ENCODE results near the gene CYSTM1. TPM values are rescaled to one million over a fixed set of nuclear protein-coding genes. Genes with fewer than 3 reads are reported as not detected.

The CYSTM1 gene
- total and polyA plus RNA-seq, 2 of the 8 experiments (the other 6 are each of a cell fraction or from before 2014, with no cell fraction given), result 25.0 to 47.8 TPM

- no peak overlapping the region for H3K9ac ChIP-seq (replicated peaks in 1 of 4; ENCODE audit: extremely low read depth in 1 of 4, low read depth in 3 of 4, low read length in 3 of 4)
- H4K20me1 ChIP-seq (replicated peaks in 1 of 2; ENCODE audit: control insufficient read depth in 1 of 2, insufficient read depth in 2 of 2, low read length in 2 of 2), result no peaks in the 10 kb centered on the region
- H2AK5ac ChIP-seq (ENCODE audit: low read depth, low read length), result no peak overlapping the region
- ChIA-PET POLR2A (ENCODE audit: partially characterized antibody) (interaction anchor here (1.3 to 1.7 kb wide), 2 partner anchors 9 to 35 kb away, joined by 5 to 8 read pairs; partner anchors contain the start of gene PFDN1), CTCF (ENCODE audit: partially characterized antibody) (interaction anchor here (0.9 to 1.6 kb wide), 4 partner anchors 11 to 84 kb away, joined by 3 to 4 read pairs (median 3); partner anchors contain the start of gene HBEGF)
- no peak overlapping the region for H3K23ac ChIP-seq (ENCODE audit: insufficient read length)
- no peak overlapping the region for H2BK5ac ChIP-seq (ENCODE audit: low read depth, low read length)
- H4K5ac ChIP-seq (ENCODE audit: insufficient read length, low read depth, low read length), result no peak overlapping the region
- H3K23me2 ChIP-seq (ENCODE audit: low read depth, low read length), result no peaks in the 10 kb centered on the region
- H3K18ac ChIP-seq (ENCODE audit: extremely low read depth, low read length), result no peak overlapping the region
- H3K27me3 ChIP-seq (replicated peaks in 1 of 4; ENCODE audit: control insufficient read depth in 3 of 4, extremely low read depth in 1 of 4, insufficient read depth in 3 of 4, low read length in 3 of 4), result no peaks in the 10 kb centered on the region
- H3K4me2 ChIP-seq (ENCODE audit: insufficient read depth in 1 of 2, low read depth in 2 of 2, low read length in 2 of 2), result no peak overlapping the region
- H4K91ac ChIP-seq (replicated peaks; ENCODE audit: insufficient read length, low read length), result no peak overlapping the region
- H3K27ac ChIP-seq (ENCODE audit: low read depth, low read length), result no peak overlapping the region
- no peak overlapping the region for H2BK120ac ChIP-seq (replicated peaks; ENCODE audit: low read depth, low read length)
- no peaks in the 10 kb centered on the region for H3K79me1 ChIP-seq (ENCODE audit: low read depth, low read length)
- no peak overlapping the region for H3K4me3 ChIP-seq (ENCODE audit: extremely low read depth in 1 of 4, insufficient read depth in 2 of 4, low read depth in 3 of 4, low read length in 4 of 4)
- DNase-seq (ENCODE audit: low read depth in 1 of 2, low spot score in 2 of 2) (no peak), FAIRE-seq (no peak)
- no peak overlapping the region for H2AFZ ChIP-seq (ENCODE audit: low read length)
- no peak overlapping the region for H2BK15ac ChIP-seq (ENCODE audit: low read length)
- no peak overlapping the region for H4K8ac ChIP-seq (ENCODE audit: extremely low read depth, insufficient read depth, low read length)
- no peak overlapping the region for H3K14ac ChIP-seq (ENCODE audit: insufficient read length)
- no peak overlapping the region for H3K4ac ChIP-seq (replicated peaks; ENCODE audit: insufficient read length, low read depth, low read length)
- H3K4me1 ChIP-seq (replicated peaks in 1 of 4; ENCODE audit: control insufficient read depth in 3 of 4, insufficient read depth in 4 of 4, low read length in 3 of 4), result peaks cover 0 to 2% (median 0%) of the 10 kb centered on the region in 4 experiments; a peak in 2 of 7 replicates
- no peak overlapping the region for H2BK20ac ChIP-seq (ENCODE audit: low read length)
- WGBS, 2 experiments (ENCODE audit: extremely low coverage in 1 of 2, insufficient coverage in 1 of 2, insufficient read length in 1 of 2, insufficient replicate concordance in 2 of 2, low coverage in 1 of 2, low lambda C conversion rate in 2 of 2, missing lambda C conversion rate in 1 of 2), result 89% methylated on average over 9 of the region's 9 CpGs; no CpG with 5 or more reads in 1 of the 2 experiments
- no peak overlapping the region for H3K56ac ChIP-seq (replicated peaks; ENCODE audit: insufficient read length, low read depth, low read length)
- H3K9me3 ChIP-seq (ENCODE audit: insufficient read depth in 2 of 2, low read depth in 1 of 2, low read length in 1 of 2), result no peaks in the 10 kb centered on the region
- H2BK12ac ChIP-seq (ENCODE audit: low read depth, low read length), result no peak overlapping the region
- H3K79me2 ChIP-seq (ENCODE audit: control insufficient read depth in 1 of 2, insufficient read depth in 2 of 2, low read length in 2 of 2), result peaks cover 0 to 12% of the 10 kb centered on the region in 2 experiments; a peak in 1 of 4 replicates
- H3K36me3 ChIP-seq (ENCODE audit: control insufficient read depth in 2 of 4, insufficient read depth in 4 of 4, low read length in 3 of 4), result no peaks in the 10 kb centered on the region
- TF ChIP-seq E2F6 (IDR thresholded peaks at IDR 0.05) (no peak), BACH1 (IDR thresholded peaks at IDR 0.05; ENCODE audit: low read length) (no peak), BCL11A (IDR thresholded peaks at IDR 0.05; ENCODE audit: low read depth in 2 of 2, low read length in 2 of 2) (no peak), RXRA (IDR thresholded peaks at IDR 0.05; ENCODE audit: insufficient read depth, low read depth, low read length) (no peak), SUZ12 (IDR thresholded peaks at IDR 0.05; ENCODE audit: low read length) (no peak), TBP (IDR thresholded peaks at IDR 0.05; ENCODE audit: low read depth, low read length) (no peak), ATF2 (IDR thresholded peaks at IDR 0.05; ENCODE audit: low read length) (no peak), POLR2A (IDR thresholded peaks at IDR 0.05; ENCODE audit: control extremely low read depth in 1 of 2, low read depth in 2 of 2, low read length in 2 of 2) (no peak), MAFK (IDR thresholded peaks at IDR 0.05; ENCODE audit: low read depth, low read length) (no peak), SP1 (IDR thresholded peaks at IDR 0.05; ENCODE audit: low read depth, low read length) (no peak), GTF2F1 (IDR thresholded peaks at IDR 0.05; ENCODE audit: borderline replicate concordance, low read depth, low read length) (no peak)
Measured at GRCh38 chr5:140267559-140268018, 92.6 kb downstream of the CYSTM1 start.

All from H1 (cell line).